GM21526 (cell line): ENCODE data around the gene PPIL4.
"Not testable (repeated sequence)": the region's sequence is repeated elsewhere in the genome, so short reads cannot be mapped to it uniquely, and the experiment has no call there.

Experiments
- ATAC-seq: cut with Tn5 transposase; IDR thresholded peaks from one replicate; pipeline ENCODE4 v1.9.1; 2021; ENCODE audit warnings: moderate library complexity; ENCODE audit not compliant: unreplicated experiment, low FRiP score

Gene PPIL4

GRCh38 chr6:149462712-149463111, 83.1 kb downstream of the PPIL4 start:
- ATAC-seq: not testable (repeated sequence)

DNA sequence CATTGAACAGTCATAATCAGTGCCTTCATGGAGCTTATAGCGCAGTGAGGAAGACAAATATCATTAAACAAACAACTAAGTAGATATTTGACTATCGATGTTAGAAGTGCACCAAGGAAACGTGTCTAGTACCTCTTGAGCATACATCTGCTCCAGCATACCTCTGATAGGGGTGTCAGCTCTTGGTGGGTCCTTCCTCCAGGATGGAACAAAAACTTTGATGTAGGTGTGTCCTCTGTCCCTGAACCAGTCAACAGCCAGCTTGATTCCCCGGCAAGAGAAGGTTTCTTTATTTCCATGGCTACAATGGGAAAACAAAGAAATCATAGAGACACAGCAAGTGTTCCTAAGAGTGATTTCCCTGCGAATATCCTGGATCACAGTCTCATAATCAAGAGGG, 84.2 kb downstream of the PPIL4 start:
- no peak for ATAC-seq

GRCh38 chr6:149460249-149460648, 85.6 kb downstream of the PPIL4 start:
- ATAC-seq: not testable (repeated sequence)

GRCh38 chr6:149459761-149460160, 86.1 kb downstream of the PPIL4 start:
- no peak for ATAC-seq

GRCh38 chr6:149458806-149459205, 87.0 kb downstream of the PPIL4 start:
- ATAC-seq: no peak

DNA sequence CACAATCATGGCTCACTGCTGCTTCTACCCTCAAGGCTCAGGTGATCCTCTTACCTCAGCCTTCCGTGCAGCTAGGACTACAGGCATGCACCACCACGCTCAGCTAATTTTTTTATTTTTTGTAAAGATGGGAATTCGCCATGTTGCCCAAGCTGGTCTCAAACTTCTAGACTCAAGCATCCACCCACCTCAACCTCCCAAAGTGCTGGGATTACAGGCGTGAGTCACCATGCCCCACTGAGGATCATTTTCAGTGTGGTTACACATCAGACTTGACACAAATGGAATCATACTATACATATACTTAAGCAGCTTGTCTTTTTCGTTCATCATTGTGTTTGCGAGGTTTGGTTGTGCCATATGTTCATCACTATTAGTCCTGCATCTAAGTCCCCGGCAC, 87.6 kb downstream of the PPIL4 start:
- no peak for ATAC-seq

GRCh38 chr6:149457316-149457884, 88.4 kb downstream of the PPIL4 start:
- no peak for ATAC-seq

- ATAC-seq: no peak
Observed at GRCh38 chr6:149456311-149457021, 89.4 kb downstream of the PPIL4 start.

DNA sequence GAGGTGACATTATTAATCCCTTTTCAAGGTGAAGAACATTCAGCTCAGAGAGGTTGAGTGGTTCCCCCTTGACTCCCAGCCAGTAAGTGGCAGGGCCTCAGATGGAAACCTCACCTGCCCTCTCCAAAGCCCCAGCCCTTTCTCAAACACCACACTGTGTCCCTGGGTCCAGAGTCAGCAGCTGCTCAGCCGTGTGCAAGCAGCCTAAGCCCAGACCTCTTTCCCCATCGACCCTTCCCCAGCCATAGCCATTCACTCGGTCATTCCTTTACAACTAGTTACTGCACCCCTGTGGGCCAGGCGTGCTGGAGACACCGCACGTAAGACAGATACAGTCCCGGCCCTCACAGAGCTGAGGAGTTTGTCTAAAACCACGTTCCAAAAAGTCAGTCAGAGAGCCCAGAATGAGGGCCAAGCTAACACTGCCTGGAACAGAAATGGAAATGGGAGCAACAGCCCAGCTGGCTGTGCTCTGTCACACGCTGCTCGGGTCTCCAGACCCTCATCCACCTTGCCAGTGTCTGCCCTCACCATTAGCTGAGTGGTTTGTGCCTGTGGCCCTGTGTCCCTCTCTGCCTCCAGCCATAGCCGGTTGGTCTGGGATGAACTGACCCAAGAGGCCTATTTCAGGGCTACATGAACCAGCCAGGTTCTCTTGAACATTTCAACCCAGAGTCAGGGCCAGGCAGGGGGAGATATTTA, 90.7 kb downstream of the PPIL4 start:
- ATAC-seq: no peak
